HEK293 (cell line): Measurements from ENCODE around the gene SYNPR.
A peak's percentile ranks its signal among the peaks of the same experiment; 100 is the strongest.

ENCODE experiments used
- GLIS1 ChIP-seq: fragments of 450-650 bp; formaldehyde crosslinking; IDR thresholded peaks from 2 replicates; pipeline ENCODE4 v1.5.1; 2016; ENCODE audit warnings: missing biosample characterization, missing genetic modification characterization
- PRDM1 ChIP-seq: fragments of 450-650 bp; formaldehyde crosslinking; IDR thresholded peaks from 2 replicates; pipeline ENCODE4; 2016; ENCODE audit warnings: missing biosample characterization, missing genetic modification characterization
- SCRT2 ChIP-seq: fragments of 450-650 bp; formaldehyde crosslinking; IDR thresholded peaks from 2 replicates; pipeline ENCODE4 v1.5.1; 2016; ENCODE audit warnings: missing biosample characterization, missing genetic modification characterization
- SP7 ChIP-seq: fragments of 450-650 bp; formaldehyde crosslinking; IDR thresholded peaks from 2 replicates; pipeline ENCODE4 v1.5.1; 2016; ENCODE audit warnings: missing biosample characterization, missing genetic modification characterization
- ZNF184 ChIP-seq: fragments of 450-650 bp; IDR thresholded peaks from 2 replicates; pipeline ENCODE4 v1.5.1; 2018; ENCODE audit warnings: missing biosample characterization, mild to moderate bottlenecking, missing genetic modification characterization
- ZNF19 ChIP-seq: fragments of 450-650 bp; formaldehyde crosslinking; IDR thresholded peaks from 2 replicates; pipeline ENCODE4; 2016; ENCODE audit warnings: missing biosample characterization, missing genetic modification characterization, low read depth
- ZNF366 ChIP-seq: fragments of 450-650 bp; formaldehyde crosslinking; conservative IDR thresholded peaks from 2 replicates; pipeline ENCODE4 v1.5.1; 2016; ENCODE audit warnings: missing biosample characterization, missing genetic modification characterization
- ZNF423 ChIP-seq: fragments of 450-650 bp; formaldehyde crosslinking; IDR thresholded peaks from 2 replicates; pipeline ENCODE4 v1.5.1; 2016; ENCODE audit warnings: missing biosample characterization, missing genetic modification characterization
- ZNF501 ChIP-seq: fragments of 450-650 bp; formaldehyde crosslinking; IDR thresholded peaks from 2 replicates; pipeline ENCODE4 v1.5.1; 2016; ENCODE audit warnings: missing biosample characterization, missing genetic modification characterization
- ZNF629 ChIP-seq: fragments of 450-650 bp; formaldehyde crosslinking; IDR thresholded peaks from 2 replicates; pipeline ENCODE4 v1.5.1; 2017; ENCODE audit warnings: missing biosample characterization, missing genetic modification characterization
- ZNF747 ChIP-seq: fragments of 450-650 bp; formaldehyde crosslinking; IDR thresholded peaks from 2 replicates; pipeline ENCODE4 v1.5.1; 2016; ENCODE audit warnings: missing biosample characterization, missing genetic modification characterization
- ZNF837 ChIP-seq: fragments of 450-650 bp; formaldehyde crosslinking; IDR thresholded peaks from 2 replicates; pipeline ENCODE4 v1.5.1; 2016; ENCODE audit warnings: missing biosample characterization, missing genetic modification characterization
- TF ChIP-seq, protein P1 (sequence below): fragments of 450-650 bp; formaldehyde crosslinking; IDR thresholded peaks from 2 replicates; pipeline ENCODE4 v1.5.1; 2016; ENCODE audit warnings: missing biosample characterization, missing genetic modification characterization, low read depth
- TF ChIP-seq, protein P2 (sequence below): fragments of 450-650 bp; IDR thresholded peaks from 2 replicates; pipeline ENCODE4 v1.5.1; 2018; ENCODE audit warnings: missing biosample characterization, missing genetic modification characterization
- TF ChIP-seq, protein P3 (sequence below): fragments of 450-650 bp; formaldehyde crosslinking; IDR thresholded peaks from 2 replicates; pipeline ENCODE4 v1.5.1; 2016; ENCODE audit warnings: missing biosample characterization, missing genetic modification characterization
- TF ChIP-seq, protein P4 (sequence below): fragments of 450-650 bp; formaldehyde crosslinking; conservative IDR thresholded peaks from 2 replicates; pipeline ENCODE4 v1.5.1; 2016; ENCODE audit warnings: low read depth, missing biosample characterization, missing genetic modification characterization
- TF ChIP-seq, protein P5 (sequence below): fragments of 450-650 bp; formaldehyde crosslinking; IDR thresholded peaks from 2 replicates; pipeline ENCODE4 v1.5.1; 2016; ENCODE audit warnings: missing biosample characterization, missing genetic modification characterization

The SYNPR gene

DNA sequence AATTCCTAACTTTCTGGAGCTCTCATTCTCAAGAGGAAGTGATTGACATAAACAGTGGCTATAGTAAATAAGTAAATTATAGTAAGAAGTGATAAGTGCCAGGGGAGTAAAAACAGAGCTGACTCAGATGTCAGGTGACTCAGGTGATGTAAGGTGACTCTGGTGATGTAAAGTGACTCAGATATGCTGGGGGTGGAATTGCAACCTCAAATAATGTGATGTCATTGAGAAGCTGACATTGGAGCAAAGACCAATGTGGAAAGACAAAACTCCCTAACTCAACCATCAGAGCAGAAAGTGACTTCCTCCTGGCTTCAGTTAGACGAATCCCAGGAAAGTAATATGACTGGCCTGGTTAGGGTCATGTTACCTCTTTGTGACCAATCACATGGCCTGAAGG, 230.2 kb downstream of the SYNPR start (continued):
- TF ChIP-seq SP7 (tag by site-specific recombination), result peak; percentile 54; the same call in 1 of the 2 replicates
- peak; percentile 78 for TF ChIP-seq ZNF629 (tag by site-specific recombination)
- TF ChIP-seq ZNF184 (tag by site-specific recombination), result 0 out of 2 replicates have a peak, but pooled peaks have one; percentile 41
- TF ChIP-seq PRDM1, result no peak
- no peak for TF ChIP-seq ZNF423 (tag by site-specific recombination)
- no peak for TF ChIP-seq ZNF837 (tag by site-specific recombination)
- TF ChIP-seq, protein P1, sequence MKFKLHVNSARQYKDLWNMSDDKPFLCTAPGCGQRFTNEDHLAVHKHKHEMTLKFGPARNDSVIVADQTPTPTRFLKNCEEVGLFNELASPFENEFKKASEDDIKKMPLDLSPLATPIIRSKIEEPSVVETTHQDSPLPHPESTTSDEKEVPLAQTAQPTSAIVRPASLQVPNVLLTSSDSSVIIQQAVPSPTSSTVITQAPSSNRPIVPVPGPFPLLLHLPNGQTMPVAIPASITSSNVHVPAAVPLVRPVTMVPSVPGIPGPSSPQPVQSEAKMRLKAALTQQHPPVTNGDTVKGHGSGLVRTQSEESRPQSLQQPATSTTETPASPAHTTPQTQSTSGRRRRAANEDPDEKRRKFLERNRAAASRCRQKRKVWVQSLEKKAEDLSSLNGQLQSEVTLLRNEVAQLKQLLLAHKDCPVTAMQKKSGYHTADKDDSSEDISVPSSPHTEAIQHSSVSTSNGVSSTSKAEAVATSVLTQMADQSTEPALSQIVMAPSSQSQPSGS (tag by site-specific recombination), result peak; percentile 61; the same call in 1 of the 2 replicates
- TF ChIP-seq, protein P2, sequence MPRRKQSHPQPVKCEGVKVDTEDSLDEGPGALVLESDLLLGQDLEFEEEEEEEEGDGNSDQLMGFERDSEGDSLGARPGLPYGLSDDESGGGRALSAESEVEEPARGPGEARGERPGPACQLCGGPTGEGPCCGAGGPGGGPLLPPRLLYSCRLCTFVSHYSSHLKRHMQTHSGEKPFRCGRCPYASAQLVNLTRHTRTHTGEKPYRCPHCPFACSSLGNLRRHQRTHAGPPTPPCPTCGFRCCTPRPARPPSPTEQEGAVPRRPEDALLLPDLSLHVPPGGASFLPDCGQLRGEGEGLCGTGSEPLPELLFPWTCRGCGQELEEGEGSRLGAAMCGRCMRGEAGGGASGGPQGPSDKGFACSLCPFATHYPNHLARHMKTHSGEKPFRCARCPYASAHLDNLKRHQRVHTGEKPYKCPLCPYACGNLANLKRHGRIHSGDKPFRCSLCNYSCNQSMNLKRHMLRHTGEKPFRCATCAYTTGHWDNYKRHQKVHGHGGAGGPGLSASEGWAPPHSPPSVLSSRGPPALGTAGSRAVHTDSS (tag by site-specific recombination), result no peak
- TF ChIP-seq ZNF366 (tag by site-specific recombination), result peak; percentile 82
- TF ChIP-seq, protein P3, sequence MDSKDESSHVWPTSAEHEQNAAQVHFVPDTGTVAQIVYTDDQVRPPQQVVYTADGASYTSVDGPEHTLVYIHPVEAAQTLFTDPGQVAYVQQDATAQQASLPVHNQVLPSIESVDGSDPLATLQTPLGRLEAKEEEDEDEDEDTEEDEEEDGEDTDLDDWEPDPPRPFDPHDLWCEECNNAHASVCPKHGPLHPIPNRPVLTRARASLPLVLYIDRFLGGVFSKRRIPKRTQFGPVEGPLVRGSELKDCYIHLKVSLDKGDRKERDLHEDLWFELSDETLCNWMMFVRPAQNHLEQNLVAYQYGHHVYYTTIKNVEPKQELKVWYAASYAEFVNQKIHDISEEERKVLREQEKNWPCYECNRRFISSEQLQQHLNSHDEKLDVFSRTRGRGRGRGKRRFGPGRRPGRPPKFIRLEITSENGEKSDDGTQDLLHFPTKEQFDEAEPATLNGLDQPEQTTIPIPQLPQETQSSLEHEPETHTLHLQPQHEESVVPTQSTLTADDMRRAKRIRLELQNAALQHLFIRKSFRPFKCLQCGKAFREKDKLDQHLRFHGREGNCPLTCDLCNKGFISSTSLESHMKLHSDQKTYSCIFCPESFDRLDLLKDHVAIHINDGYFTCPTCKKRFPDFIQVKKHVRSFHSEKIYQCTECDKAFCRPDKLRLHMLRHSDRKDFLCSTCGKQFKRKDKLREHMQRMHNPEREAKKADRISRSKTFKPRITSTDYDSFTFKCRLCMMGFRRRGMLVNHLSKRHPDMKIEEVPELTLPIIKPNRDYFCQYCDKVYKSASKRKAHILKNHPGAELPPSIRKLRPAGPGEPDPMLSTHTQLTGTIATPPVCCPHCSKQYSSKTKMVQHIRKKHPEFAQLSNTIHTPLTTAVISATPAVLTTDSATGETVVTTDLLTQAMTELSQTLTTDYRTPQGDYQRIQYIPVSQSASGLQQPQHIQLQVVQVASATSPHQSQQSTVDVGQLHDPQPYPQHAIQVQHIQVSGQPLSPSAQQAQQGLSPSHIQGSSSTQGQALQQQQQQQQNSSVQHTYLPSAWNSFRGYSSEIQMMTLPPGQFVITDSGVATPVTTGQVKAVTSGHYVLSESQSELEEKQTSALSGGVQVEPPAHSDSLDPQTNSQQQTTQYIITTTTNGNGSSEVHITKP (tag by site-specific recombination), result peak; percentile 57; the same call in 1 of the 2 replicates
- peak; percentile 34; the same call in 1 of the 2 replicates for TF ChIP-seq GLIS1 (tag by site-specific recombination)
- TF ChIP-seq, protein P4, sequence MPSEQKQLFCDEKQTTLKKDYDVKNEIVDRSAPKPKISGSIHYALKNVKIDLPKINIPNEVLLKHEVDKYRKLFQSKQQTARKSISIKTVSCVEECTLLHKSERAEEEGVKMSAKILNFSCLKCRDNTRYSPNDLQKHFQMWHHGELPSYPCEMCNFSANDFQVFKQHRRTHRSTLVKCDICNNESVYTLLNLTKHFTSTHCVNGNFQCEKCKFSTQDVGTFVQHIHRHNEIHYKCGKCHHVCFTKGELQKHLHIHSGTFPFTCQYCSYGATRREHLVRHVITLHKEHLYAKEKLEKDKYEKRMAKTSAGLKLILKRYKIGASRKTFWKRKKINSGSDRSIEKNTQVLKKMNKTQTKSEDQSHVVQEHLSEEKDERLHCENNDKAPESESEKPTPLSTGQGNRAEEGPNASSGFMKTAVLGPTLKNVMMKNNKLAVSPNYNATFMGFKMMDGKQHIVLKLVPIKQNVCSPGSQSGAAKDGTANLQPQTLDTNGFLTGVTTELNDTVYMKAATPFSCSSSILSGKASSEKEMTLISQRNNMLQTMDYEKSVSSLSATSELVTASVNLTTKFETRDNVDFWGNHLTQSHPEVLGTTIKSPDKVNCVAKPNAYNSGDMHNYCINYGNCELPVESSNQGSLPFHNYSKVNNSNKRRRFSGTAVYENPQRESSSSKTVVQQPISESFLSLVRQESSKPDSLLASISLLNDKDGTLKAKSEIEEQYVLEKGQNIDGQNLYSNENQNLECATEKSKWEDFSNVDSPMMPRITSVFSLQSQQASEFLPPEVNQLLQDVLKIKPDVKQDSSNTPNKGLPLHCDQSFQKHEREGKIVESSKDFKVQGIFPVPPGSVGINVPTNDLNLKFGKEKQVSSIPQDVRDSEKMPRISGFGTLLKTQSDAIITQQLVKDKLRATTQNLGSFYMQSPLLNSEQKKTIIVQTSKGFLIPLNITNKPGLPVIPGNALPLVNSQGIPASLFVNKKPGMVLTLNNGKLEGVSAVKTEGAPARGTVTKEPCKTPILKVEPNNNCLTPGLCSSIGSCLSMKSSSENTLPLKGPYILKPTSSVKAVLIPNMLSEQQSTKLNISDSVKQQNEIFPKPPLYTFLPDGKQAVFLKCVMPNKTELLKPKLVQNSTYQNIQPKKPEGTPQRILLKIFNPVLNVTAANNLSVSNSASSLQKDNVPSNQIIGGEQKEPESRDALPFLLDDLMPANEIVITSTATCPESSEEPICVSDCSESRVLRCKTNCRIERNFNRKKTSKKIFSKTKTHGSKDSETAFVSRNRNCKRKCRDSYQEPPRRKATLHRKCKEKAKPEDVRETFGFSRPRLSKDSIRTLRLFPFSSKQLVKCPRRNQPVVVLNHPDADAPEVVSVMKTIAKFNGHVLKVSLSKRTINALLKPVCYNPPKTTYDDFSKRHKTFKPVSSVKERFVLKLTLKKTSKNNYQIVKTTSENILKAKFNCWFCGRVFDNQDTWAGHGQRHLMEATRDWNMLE, result peak; percentile 35; the same call in 1 of the 2 replicates
- TF ChIP-seq, protein P5, sequence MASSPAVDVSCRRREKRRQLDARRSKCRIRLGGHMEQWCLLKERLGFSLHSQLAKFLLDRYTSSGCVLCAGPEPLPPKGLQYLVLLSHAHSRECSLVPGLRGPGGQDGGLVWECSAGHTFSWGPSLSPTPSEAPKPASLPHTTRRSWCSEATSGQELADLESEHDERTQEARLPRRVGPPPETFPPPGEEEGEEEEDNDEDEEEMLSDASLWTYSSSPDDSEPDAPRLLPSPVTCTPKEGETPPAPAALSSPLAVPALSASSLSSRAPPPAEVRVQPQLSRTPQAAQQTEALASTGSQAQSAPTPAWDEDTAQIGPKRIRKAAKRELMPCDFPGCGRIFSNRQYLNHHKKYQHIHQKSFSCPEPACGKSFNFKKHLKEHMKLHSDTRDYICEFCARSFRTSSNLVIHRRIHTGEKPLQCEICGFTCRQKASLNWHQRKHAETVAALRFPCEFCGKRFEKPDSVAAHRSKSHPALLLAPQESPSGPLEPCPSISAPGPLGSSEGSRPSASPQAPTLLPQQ (tag by site-specific recombination), result 0 out of 2 replicates have a peak, but pooled peaks have one; percentile 23
- TF ChIP-seq ZNF19, result no peak
- no peak for TF ChIP-seq ZNF747 (tag by site-specific recombination)
- no peak for TF ChIP-seq SCRT2 (tag by site-specific recombination)
- TF ChIP-seq ZNF501 (tag by site-specific recombination), result no peak
